HepG2 (cell line): Measurements from ENCODE around the gene RMI1. TPM values are rescaled to one million over a fixed set of nuclear protein-coding genes. Genes with fewer than 3 reads are reported as not detected.

Experiments used
- ARNT ChIP-seq: fragments of 450-650 bp; IDR thresholded peaks from 2 replicates; pipeline ENCODE4 v1.6.1; 2017
- HDAC2 ChIP-seq: sonication (generic); formaldehyde crosslinking; IDR thresholded peaks from 2 replicates; pipeline ENCODE4 v1.4.0; 2020; ENCODE audit warnings: missing genetic modification reagents
- JUND ChIP-seq: sonication (generic); formaldehyde crosslinking; IDR thresholded peaks from 2 replicates; pipeline ENCODE4 v1.8.0; 2022; ENCODE audit warnings: mild to moderate bottlenecking, missing genetic modification reagents
- MED13 ChIP-seq: sonication (generic); formaldehyde crosslinking; IDR thresholded peaks from 2 replicates; pipeline ENCODE4 v1.5.0; 2020; ENCODE audit warnings: missing genetic modification reagents
- NKX3-1 ChIP-seq: sonication (generic); formaldehyde crosslinking; IDR thresholded peaks from 2 replicates; pipeline ENCODE4 v1.5.0; 2020; ENCODE audit warnings: missing genetic modification reagents
- NR2C2 ChIP-seq: sonication (generic); formaldehyde crosslinking; IDR thresholded peaks from 2 replicates; pipeline ENCODE4 v1.4.0; 2020; ENCODE audit warnings: missing genetic modification reagents, mild to moderate bottlenecking, moderate library complexity, borderline replicate concordance
- PHF20 ChIP-seq: sonication (generic); formaldehyde crosslinking; IDR thresholded peaks from 2 replicates; pipeline ENCODE4 v1.5.0; 2020; ENCODE audit warnings: mild to moderate bottlenecking, missing genetic modification reagents
- RNF2 ChIP-seq: fragments of 450-650 bp; conservative IDR thresholded peaks from 2 replicates; pipeline ENCODE4 v1.6.1; 2016; ENCODE audit warnings: low read depth
- RXRA ChIP-seq: sonication (generic); formaldehyde crosslinking; IDR thresholded peaks from 2 replicates; pipeline ENCODE4 v1.5.1; 2020; ENCODE audit warnings: missing genetic modification reagents
- SOX6 ChIP-seq, 2 experiments: fragments of 450-650 bp in 1 of 2; sonication (generic) in 1 of 2; formaldehyde crosslinking in 1 of 2; IDR thresholded peaks; 2 replicates each; pipeline versions ENCODE4 v1.4.0 to v1.6.1; 2017 to 2020; ENCODE audit warnings: antibody characterized with exemption in 1 of 2, mild to moderate bottlenecking in 1 of 2, missing genetic modification reagents in 1 of 2
- TARDBP ChIP-seq: sonication (generic); formaldehyde crosslinking; IDR thresholded peaks from 2 replicates; pipeline ENCODE4 v1.8.0; 2022; ENCODE audit warnings: mild to moderate bottlenecking, missing genetic modification reagents
- TP53 ChIP-seq: sonication (generic); formaldehyde crosslinking; conservative IDR thresholded peaks from 2 replicates; pipeline ENCODE4 v1.4.0; 2020; ENCODE audit warnings: missing genetic modification reagents
- ZBTB37 ChIP-seq: sonication (generic); formaldehyde crosslinking; IDR thresholded peaks from 2 replicates; pipeline ENCODE4 v1.4.0; 2020; ENCODE audit warnings: mild to moderate bottlenecking, missing genetic modification reagents
- ZNF260 ChIP-seq: sonication (generic); formaldehyde crosslinking; IDR thresholded peaks from 2 replicates; pipeline ENCODE4 v1.4.0; 2020; ENCODE audit warnings: missing genetic modification reagents, low read depth, mild to moderate bottlenecking, borderline replicate concordance
- ZNF317 ChIP-seq: sonication (generic); formaldehyde crosslinking; IDR thresholded peaks from 2 replicates; pipeline ENCODE4 v1.5.0; 2020; ENCODE audit warnings: mild to moderate bottlenecking, missing genetic modification reagents
- ZNF407 ChIP-seq: sonication (generic); formaldehyde crosslinking; IDR thresholded peaks from one replicate; pipeline ENCODE4 v1.5.1; 2020; ENCODE audit warnings: mild to moderate bottlenecking, missing genetic modification reagents; ENCODE audit errors: not compliant biosample characterization
- ZNF562 ChIP-seq: sonication (generic); formaldehyde crosslinking; IDR thresholded peaks from 2 replicates; pipeline ENCODE4 v1.8.0; 2022; ENCODE audit warnings: missing genetic modification reagents, borderline replicate concordance
- ZNF678 ChIP-seq: sonication (generic); formaldehyde crosslinking; IDR thresholded peaks from 2 replicates; pipeline ENCODE4 v1.4.0; 2020; ENCODE audit warnings: mild to moderate bottlenecking, missing genetic modification reagents
- ZSCAN29 ChIP-seq: sonication (generic); formaldehyde crosslinking; conservative IDR thresholded peaks from 2 replicates; pipeline ENCODE4 v1.4.0; 2020; ENCODE audit warnings: mild to moderate bottlenecking, missing genetic modification reagents
- polyA plus RNA-seq, 8 experiments: library from polyadenylated mRNA; depleted of rRNA in 3 of 8; stranded (reverse) in 7 of 8; unstranded in 1 of 8; fragments of >200 nt; fragmentation: Illumina TruSeq in 4 of 8; extraction: Trizol in 4 of 8; gene quantifications; 2 replicates each; pipeline versions ENCODE4 v1.2.1 to v1.2.3, GENCODE V29; 2011 to 2016; ENCODE audit warnings: low read depth in 4 of 8, missing spikeins in 1 of 8, mixed read lengths in 1 of 8; ENCODE audit not compliant: insufficient read depth in 1 of 8
- total RNA-seq, 5 experiments: library from RNA; depleted of rRNA; stranded (reverse); fragments of >200 nt; fragmentation: Illumina TruSeq; extraction: Trizol; gene quantifications; 2 replicates each; pipeline ENCODE4 v1.2.3, GENCODE V29; 2016; ENCODE audit warnings: low read depth in 1 of 5

The RMI1 gene
- total and polyA plus RNA-seq, 2 of the 13 experiments (the other 11 are each of a cell fraction or from before 2014, with no cell fraction given), result 0.54 to 3.7 TPM

- TF ChIP-seq SOX6 (IDR thresholded peaks at IDR 0.05) (no peak), SOX6 (CRISPR knock-in tag; IDR thresholded peaks at IDR 0.05) (peak; percentile 66), ZNF260 (CRISPR knock-in tag) (0 out of 2 replicates have a peak, but pooled peaks have one; percentile 17), MED13 (CRISPR knock-in tag) (peak; percentile 59; the same call in 1 of the 2 replicates), ZNF562 (0 out of 2 replicates have a peak, but pooled peaks have one; percentile 30), ZNF317 (CRISPR knock-in tag) (peak; percentile 74), HDAC2 (CRISPR knock-in tag) (peak; percentile 64), ZNF678 (0 out of 2 replicates have a peak, but pooled peaks have one; percentile 47), ARNT (no peak), JUND (CRISPR knock-in tag) (0 out of 2 replicates have a peak, but pooled peaks have one; percentile 42), ZNF407 (CRISPR knock-in tag) (peak; percentile 35), RNF2 (0 out of 2 replicates have a peak, but pooled peaks have one; percentile 15), RXRA (CRISPR knock-in tag) (peak; percentile 46; the same call in 1 of the 2 replicates), ZSCAN29 (CRISPR knock-in tag) (0 out of 2 replicates have a peak, but pooled peaks have one; percentile 4), TARDBP (CRISPR knock-in tag) (peak; percentile 72; the same call in 1 of the 2 replicates), NR2C2 (CRISPR knock-in tag) (peak; percentile 18; the same call in 1 of the 2 replicates), TP53 (0 out of 2 replicates have a peak, but pooled peaks have one; percentile 51), NKX3-1 (CRISPR knock-in tag) (0 out of 2 replicates have a peak, but pooled peaks have one; percentile 22), PHF20 (CRISPR knock-in tag) (peak; percentile 20; the same call in 1 of the 2 replicates), ZBTB37 (CRISPR knock-in tag) (no peak)
These were observed at the start of gene RMI1 (continued) for GRCh38 chr9:83980395-83981125.
